GM21390 (cell line): Measurements from ENCODE around the gene CACNA1I.

Source experiments
- ATAC-seq: cut with Tn5 transposase; IDR thresholded peaks from one replicate; pipeline ENCODE4 v1.9.1; 2021; ENCODE audit not compliant: unreplicated experiment

CACNA1I gene

GRCh38 chr22:39535357-39535725, 35.2 kb upstream of the CACNA1I start:
- no peak for ATAC-seq

GRCh38 chr22:39535831-39536449, 34.6 kb upstream of the CACNA1I start:
- ATAC-seq, result no peak

GRCh38 chr22:39536711-39537110, 33.8 kb upstream of the CACNA1I start:
- ATAC-seq, result no peak

GRCh38 chr22:39537975-39538374, 32.6 kb upstream of the CACNA1I start:
- ATAC-seq, result no peak

GRCh38 chr22:39543095-39543494, 27.5 kb upstream of the CACNA1I start:
- ATAC-seq, result no peak

GRCh38 chr22:39545386-39546365, 24.9 kb upstream of the CACNA1I start:
- no peak for ATAC-seq

GRCh38 chr22:39546889-39547586, 23.5 kb upstream of the CACNA1I start:
- no peak for ATAC-seq

GRCh38 chr22:39547587-39547947, 23.0 kb upstream of the CACNA1I start:
- no peak for ATAC-seq

- ATAC-seq, result no peak
These were observed 17.1 kb upstream of the CACNA1I start for GRCh38 chr22:39553429-39553828.

GRCh38 chr22:39554151-39554550, 16.4 kb upstream of the CACNA1I start:
- no peak for ATAC-seq

GRCh38 chr22:39556970-39557841, 13.3 kb upstream of the CACNA1I start:
- no peak for ATAC-seq

GRCh38 chr22:39558254-39558727, 12.3 kb upstream of the CACNA1I start:
- no peak for ATAC-seq

GRCh38 chr22:39558950-39559349, 11.6 kb upstream of the CACNA1I start:
- no peak for ATAC-seq

- ATAC-seq, result no peak
These were observed 11.0 kb upstream of the CACNA1I start for GRCh38 chr22:39559456-39560105.

GRCh38 chr22:39560127-39560526, 10.4 kb upstream of the CACNA1I start:
- no peak for ATAC-seq

- no peak for ATAC-seq
These were observed 7.6 kb upstream of the CACNA1I start for GRCh38 chr22:39562839-39563489.

- no peak for ATAC-seq
These were observed 6.8 kb upstream of the CACNA1I start for GRCh38 chr22:39563571-39564428.

GRCh38 chr22:39565414-39565944, 5.1 kb upstream of the CACNA1I start:
- no peak for ATAC-seq
